ENCODE results near the gene HOXB13.

Gene HOXB13

DNA sequence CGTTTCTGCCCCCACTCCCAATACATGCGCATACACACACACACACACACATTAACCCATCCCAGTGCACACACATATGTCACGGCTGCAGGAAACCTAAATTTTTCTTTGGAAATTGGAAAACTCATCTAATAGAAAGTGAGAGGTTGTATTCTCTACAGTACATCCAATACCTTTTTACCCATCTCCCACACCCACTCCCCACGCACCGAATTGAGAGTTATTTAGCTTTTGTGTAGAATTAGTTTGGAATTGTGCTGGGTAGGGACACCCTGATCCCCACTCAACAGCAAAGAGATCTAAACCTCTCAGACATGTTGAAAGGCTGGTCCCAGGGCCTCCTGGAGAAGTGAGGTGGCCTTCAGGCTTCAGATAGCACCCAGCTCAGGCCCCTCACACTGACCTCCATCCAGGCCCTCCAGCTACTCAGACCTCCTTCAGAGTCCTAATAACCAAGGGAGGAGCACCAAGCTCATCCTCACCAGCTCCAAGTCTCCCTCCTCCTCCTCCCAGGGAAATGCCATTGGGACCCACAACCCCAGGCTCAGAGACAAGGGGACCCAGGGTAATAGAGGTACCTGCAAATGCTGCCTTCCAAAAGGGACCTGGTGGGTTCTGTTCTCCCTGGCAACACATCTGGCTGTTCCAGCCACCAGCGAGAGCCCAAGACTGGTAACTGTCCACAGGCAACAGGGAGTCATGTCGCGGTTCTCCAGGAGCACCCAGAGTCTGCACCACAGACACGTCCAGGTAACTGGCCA, 955 bp downstream of the HOXB13 start:
- H3K27ac ChIP-seq (ENCODE audit: low read depth, low read length) = no peak overlapping the region
- H3K4me1 ChIP-seq (ENCODE audit: control insufficient read depth in 5 of 5, insufficient read depth in 5 of 5, low read length in 5 of 5) = peaks cover 0 to 41% (median 31%) of the 10 kb centered on the region in 5 donors
- no peak overlapping the region for H3K4me3 ChIP-seq (ENCODE audit: low read depth in 1 of 5, low read length in 5 of 5)

DNA sequence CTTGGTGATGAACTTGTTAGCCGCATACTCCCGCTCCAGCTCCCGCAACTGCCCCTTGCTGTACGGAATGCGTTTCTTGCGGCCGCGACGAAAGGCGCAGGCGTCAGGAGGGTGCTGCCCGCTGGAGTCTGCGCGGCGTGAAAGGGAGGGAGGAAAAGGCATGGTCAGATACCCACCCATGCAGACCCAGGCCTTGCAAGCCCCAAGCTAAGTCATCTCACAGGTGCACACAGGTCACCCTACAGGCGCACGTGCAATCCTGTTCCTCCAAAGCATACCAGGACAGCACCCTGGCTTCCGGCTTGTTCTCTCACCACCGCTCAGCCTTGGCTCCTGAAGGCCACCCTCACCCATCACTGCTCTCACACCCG, 1.6 kb downstream of the HOXB13 start:
- H3K4me3 ChIP-seq (ENCODE audit: low read depth in 1 of 5, low read length in 5 of 5) = no peak overlapping the region
- H3K36me3 ChIP-seq (ENCODE audit: control insufficient read depth in 5 of 5, insufficient read depth in 5 of 5, low read length in 5 of 5) = no peaks in the 10 kb centered on the region
- no peak overlapping the region for H3K27ac ChIP-seq (ENCODE audit: low read depth, low read length)
- no peaks in the 10 kb centered on the region for H3K9me3 ChIP-seq (ENCODE audit: control insufficient read depth in 5 of 5, low read length in 5 of 5)
- H3K4me1 ChIP-seq (ENCODE audit: control insufficient read depth in 5 of 5, insufficient read depth in 5 of 5, low read length in 5 of 5) = peaks cover 0 to 45% (median 31%) of the 10 kb centered on the region in 5 donors
- no peak overlapping the region for H3K9ac ChIP-seq (ENCODE audit: low read length in 5 of 5)
- H3K27me3 ChIP-seq (ENCODE audit: control insufficient read depth in 5 of 5, insufficient read depth in 4 of 5, low read length in 5 of 5) = peaks cover 72 to 96% (median 88%) of the 10 kb centered on the region in 5 donors

More for the DNA sequence above, 955 bp downstream of the HOXB13 start:
- H3K9ac ChIP-seq (ENCODE audit: low read length in 5 of 5) = no peak overlapping the region
- H3K27me3 ChIP-seq (ENCODE audit: control insufficient read depth in 5 of 5, insufficient read depth in 4 of 5, low read length in 5 of 5) = peaks cover 72 to 96% (median 83%) of the 10 kb centered on the region in 5 donors
- H3K36me3 ChIP-seq (ENCODE audit: control insufficient read depth in 5 of 5, insufficient read depth in 5 of 5, low read length in 5 of 5) = no peaks in the 10 kb centered on the region
- no peaks in the 10 kb centered on the region for H3K9me3 ChIP-seq (ENCODE audit: control insufficient read depth in 5 of 5, low read length in 5 of 5)

DNA sequence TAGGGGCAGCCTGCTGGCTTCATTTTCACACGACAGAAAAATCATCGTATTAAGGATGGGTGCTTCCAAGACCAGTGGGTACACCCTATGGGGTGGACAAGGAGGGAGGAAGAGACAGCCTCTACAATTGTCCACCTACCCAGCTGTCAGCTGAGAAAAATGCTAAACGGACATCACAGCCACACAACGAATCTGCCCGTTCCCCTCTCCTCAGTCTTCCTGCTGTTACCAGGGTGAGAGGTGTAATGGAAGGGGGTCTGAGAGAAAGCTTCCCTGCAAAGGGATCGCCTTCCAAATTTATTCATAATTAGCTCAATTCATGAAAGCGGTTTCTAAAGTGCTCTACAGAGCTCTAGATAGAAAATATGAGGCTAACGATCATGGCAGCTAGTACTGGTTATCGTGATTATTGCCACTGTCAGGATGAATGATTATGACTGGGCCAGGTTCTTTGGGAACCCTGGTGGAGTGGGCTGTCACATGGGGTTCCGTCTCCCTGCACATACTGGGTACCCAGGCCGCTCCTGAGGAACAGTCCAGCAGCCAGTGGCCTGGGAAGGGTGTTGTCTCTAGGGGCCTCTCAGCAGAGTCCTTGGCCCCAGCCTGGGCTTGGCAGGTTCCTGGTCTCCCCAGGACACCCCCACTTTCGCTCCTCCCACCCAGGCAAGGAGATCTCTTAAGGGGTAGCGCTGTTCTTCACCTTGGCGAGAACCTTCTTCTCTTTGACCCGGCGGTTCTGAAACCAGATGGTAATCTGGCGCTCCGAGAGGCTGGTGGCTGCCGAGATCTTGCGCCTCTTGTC, 2.2 kb downstream of the HOXB13 start:
- Histone ChIP-seq H3K27me3 (ENCODE audit: control insufficient read depth in 5 of 5, insufficient read depth in 4 of 5, low read length in 5 of 5) (peaks cover 74 to 95% (median 84%) of the 10 kb centered on the region in 5 donors), H3K27ac (ENCODE audit: low read depth, low read length) (no peak overlapping the region), H3K36me3 (ENCODE audit: control insufficient read depth in 5 of 5, insufficient read depth in 5 of 5, low read length in 5 of 5) (no peaks in the 10 kb centered on the region), H3K9me3 (ENCODE audit: control insufficient read depth in 5 of 5, low read length in 5 of 5) (no peaks in the 10 kb centered on the region), H3K4me3 (ENCODE audit: low read depth in 1 of 5, low read length in 5 of 5) (no peak overlapping the region), H3K9ac (ENCODE audit: low read length in 5 of 5) (no peak overlapping the region), H3K4me1 (ENCODE audit: control insufficient read depth in 5 of 5, insufficient read depth in 5 of 5, low read length in 5 of 5) (peaks cover 0 to 45% (median 31%) of the 10 kb centered on the region in 5 donors)

DNA sequence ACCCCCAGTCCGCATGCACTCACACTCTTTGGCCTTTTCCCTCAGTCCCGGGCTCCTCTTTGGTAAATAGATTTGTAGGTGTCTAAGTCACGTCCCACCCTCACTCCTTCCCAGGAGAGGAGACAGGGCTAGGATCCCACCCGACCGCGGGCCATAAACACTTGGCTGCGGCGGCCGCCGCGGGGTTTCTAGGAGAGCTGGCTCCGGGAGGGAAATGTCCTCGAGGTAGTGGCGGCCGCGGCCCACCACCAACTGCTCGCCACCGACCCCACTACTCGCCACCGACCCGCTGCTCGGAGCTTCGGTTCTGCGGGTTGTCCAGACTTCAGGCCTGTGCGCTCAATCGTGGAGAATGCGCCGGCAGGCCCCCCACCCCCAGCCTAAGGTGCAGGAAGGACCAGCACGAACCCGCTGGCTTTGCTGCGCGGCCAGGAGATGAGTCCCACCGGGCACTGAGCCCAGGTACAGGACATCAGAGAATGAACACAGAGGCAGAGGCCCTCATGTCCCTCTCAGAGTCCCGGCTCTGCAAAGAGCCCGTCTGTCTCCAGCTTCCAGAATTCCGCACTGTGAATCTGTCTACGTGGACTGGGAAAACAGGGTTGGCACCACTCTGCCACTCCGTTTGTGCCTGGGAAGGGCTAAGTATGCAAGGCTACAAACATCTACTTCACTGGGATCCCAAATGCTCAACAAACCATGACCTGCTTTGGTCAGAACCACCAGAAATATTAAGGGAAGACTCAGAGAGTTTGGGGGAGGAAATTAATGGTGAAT, 3.1 kb downstream of the HOXB13 start:
- H3K4me3 ChIP-seq (ENCODE audit: low read depth in 1 of 5, low read length in 5 of 5) = no peak overlapping the region
- no peak overlapping the region for H3K27ac ChIP-seq (ENCODE audit: low read depth, low read length)
- peaks cover 0 to 45% (median 31%) of the 10 kb centered on the region in 5 donors for H3K4me1 ChIP-seq (ENCODE audit: control insufficient read depth in 5 of 5, insufficient read depth in 5 of 5, low read length in 5 of 5)
- H3K9ac ChIP-seq (ENCODE audit: low read length in 5 of 5) = no peak overlapping the region
- no peaks in the 10 kb centered on the region for H3K9me3 ChIP-seq (ENCODE audit: control insufficient read depth in 5 of 5, low read length in 5 of 5)
- no peaks in the 10 kb centered on the region for H3K36me3 ChIP-seq (ENCODE audit: control insufficient read depth in 5 of 5, insufficient read depth in 5 of 5, low read length in 5 of 5)
- peaks cover 76 to 99% (median 89%) of the 10 kb centered on the region in 5 donors for H3K27me3 ChIP-seq (ENCODE audit: control insufficient read depth in 5 of 5, insufficient read depth in 4 of 5, low read length in 5 of 5)

DNA sequence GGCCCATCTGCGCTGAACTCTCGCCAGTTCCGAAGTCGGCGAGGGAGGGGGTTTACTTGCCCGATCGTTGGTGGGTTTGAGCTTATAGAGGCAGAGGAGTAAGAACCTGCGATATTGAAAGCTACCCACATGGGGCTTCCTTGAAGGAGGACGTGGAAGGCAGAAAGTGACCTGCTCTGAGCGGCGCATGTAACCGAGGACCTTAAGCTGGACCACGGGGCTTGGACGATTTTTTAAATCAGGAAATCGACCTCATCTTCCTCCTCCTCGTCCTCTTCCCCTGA, 3.6 kb downstream of the HOXB13 start:
- peaks cover 78 to 99% (median 89%) of the 10 kb centered on the region in 5 donors for H3K27me3 ChIP-seq (ENCODE audit: control insufficient read depth in 5 of 5, insufficient read depth in 4 of 5, low read length in 5 of 5)
- no peak overlapping the region for H3K27ac ChIP-seq (ENCODE audit: low read depth, low read length)
- H3K36me3 ChIP-seq (ENCODE audit: control insufficient read depth in 5 of 5, insufficient read depth in 5 of 5, low read length in 5 of 5) = no peaks in the 10 kb centered on the region
- no peak overlapping the region for H3K4me3 ChIP-seq (ENCODE audit: low read depth in 1 of 5, low read length in 5 of 5)
- H3K9ac ChIP-seq (ENCODE audit: low read length in 5 of 5) = no peak overlapping the region
- H3K4me1 ChIP-seq (ENCODE audit: control insufficient read depth in 5 of 5, insufficient read depth in 5 of 5, low read length in 5 of 5) = peaks cover 0 to 45% (median 31%) of the 10 kb centered on the region in 5 donors
- no peaks in the 10 kb centered on the region for H3K9me3 ChIP-seq (ENCODE audit: control insufficient read depth in 5 of 5, low read length in 5 of 5)

DNA sequence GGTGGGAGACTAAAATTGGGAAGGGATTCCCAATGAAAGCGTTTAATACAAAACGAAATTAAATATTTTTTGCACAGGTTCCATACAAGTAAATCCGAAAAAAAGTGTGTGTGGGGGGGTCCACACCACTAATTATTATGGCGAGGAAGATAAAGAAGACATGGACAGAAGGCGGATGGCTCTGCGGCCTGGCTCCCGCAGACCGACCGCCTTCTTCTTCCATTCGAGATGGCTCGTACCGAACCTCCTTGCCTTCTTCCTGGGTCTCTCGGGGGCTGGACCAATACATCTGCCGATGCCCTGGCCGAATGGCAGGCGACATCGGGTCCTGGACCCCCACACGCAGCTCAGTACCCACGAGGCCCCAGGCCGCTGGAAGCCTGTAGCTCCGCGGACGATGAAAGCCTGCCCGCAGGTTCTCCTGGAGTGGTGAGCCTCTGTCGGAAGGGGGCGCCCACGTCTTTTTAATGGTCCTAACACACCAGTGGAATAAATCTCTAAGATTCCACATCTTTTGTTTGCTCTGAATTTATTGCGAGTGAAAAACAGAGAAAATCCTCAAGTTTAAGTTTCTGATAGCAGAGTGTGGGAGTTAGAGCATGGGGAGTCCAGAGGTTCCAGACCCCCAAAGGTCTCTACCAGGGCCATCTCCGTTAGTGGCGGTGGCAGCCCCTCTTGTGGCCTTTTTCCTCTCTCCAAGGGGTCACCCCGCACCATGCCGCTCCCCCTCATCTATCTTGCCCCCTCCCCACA, 4.1 kb downstream of the HOXB13 start:
- no peak overlapping the region for H3K4me3 ChIP-seq (ENCODE audit: low read depth in 1 of 5, low read length in 5 of 5)
- H3K36me3 ChIP-seq (ENCODE audit: control insufficient read depth in 5 of 5, insufficient read depth in 5 of 5, low read length in 5 of 5) = no peaks in the 10 kb centered on the region
- H3K9me3 ChIP-seq (ENCODE audit: control insufficient read depth in 5 of 5, low read length in 5 of 5) = no peaks in the 10 kb centered on the region
- H3K27me3 ChIP-seq (ENCODE audit: control insufficient read depth in 5 of 5, insufficient read depth in 4 of 5, low read length in 5 of 5) = peaks cover 78 to 99% (median 89%) of the 10 kb centered on the region in 5 donors
- H3K9ac ChIP-seq (ENCODE audit: low read length in 5 of 5) = no peak overlapping the region
- H3K27ac ChIP-seq (ENCODE audit: low read depth, low read length) = no peak overlapping the region
- peaks cover 0 to 48% (median 32%) of the 10 kb centered on the region in 5 donors for H3K4me1 ChIP-seq (ENCODE audit: control insufficient read depth in 5 of 5, insufficient read depth in 5 of 5, low read length in 5 of 5)

DNA sequence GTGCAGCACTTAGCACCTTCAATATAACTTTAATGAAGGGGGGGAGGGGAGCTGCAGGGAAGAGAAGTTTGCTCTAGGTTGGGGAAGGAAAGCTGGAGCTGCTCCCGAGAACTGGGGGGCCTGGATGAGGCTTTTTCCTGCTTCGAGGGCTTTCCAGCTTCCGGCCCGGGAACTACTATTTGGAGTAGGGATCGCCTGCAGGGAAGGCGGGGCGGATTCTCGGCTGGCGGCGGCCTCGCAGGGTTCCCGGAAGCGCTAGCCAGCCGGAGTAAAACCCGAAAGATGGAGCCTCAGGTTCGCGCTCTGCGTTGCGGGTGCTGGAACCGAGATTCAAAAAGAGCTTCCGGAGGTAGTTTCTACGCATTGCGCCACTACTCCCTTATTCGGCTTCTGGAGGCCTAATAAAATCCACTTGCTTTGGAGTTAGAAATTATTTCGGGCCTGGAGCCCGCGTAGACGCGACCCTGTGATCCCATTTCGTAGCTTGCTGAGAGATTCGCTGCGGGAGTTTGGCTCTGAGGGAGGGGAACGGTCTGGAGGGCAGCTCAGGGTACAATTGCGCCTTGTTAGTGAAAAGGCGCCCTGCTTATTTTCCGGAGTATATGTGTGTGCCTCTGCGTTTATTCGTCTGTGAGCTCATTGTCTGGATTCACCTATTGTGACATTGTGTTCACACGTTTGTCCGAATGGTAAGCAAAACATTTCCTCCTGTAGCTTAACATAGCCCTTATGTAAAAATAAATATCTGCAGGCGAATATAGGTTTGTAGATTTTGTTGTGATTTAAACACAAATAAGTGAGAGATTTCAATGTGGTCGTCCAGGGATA, 4.9 kb downstream of the HOXB13 start:
- peaks cover 86 to 100% (median 91%) of the 10 kb centered on the region in 5 donors for H3K27me3 ChIP-seq (ENCODE audit: control insufficient read depth in 5 of 5, insufficient read depth in 4 of 5, low read length in 5 of 5)
- no peaks in the 10 kb centered on the region for H3K9me3 ChIP-seq (ENCODE audit: control insufficient read depth in 5 of 5, low read length in 5 of 5)
- H3K36me3 ChIP-seq (ENCODE audit: control insufficient read depth in 5 of 5, insufficient read depth in 5 of 5, low read length in 5 of 5) = no peaks in the 10 kb centered on the region
- H3K27ac ChIP-seq (ENCODE audit: low read depth, low read length) = no peak overlapping the region
- no peak overlapping the region for H3K9ac ChIP-seq (ENCODE audit: low read length in 5 of 5)
- H3K4me1 ChIP-seq (ENCODE audit: control insufficient read depth in 5 of 5, insufficient read depth in 5 of 5, low read length in 5 of 5) = peaks cover 0 to 49% (median 33%) of the 10 kb centered on the region in 5 donors
- no peak overlapping the region for H3K4me3 ChIP-seq (ENCODE audit: low read depth in 1 of 5, low read length in 5 of 5)

DNA sequence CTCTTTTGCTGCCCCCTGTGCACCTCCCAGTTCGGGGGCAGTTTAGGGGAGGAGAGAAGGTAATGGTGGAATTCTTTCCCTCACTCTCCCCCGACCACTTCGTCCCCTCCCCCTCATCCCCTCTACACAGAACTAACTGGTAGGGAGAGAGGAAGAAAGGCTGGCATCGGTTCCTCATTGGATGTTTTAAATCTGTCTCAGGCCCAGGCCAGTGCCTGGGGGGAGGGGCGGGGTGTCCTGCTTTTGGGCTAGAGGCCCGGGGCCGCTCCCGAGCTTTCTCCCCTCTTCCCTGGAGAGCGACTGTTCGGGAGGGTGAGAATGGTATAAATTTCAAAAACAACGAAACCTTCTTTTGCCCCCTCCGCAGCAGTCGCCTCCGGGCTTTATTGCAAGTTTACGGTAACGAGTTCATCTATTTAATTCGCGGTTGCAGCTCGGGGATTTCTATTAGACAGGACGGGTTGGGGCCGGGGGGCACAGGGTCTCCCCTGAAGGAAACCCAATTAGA, 5.6 kb downstream of the HOXB13 start, which contains the start of gene PRAC2:
PRAC2 (plus strand) TSS at position 271 of the 508 bp plus-strand sequence. CDS start 1,226 bp downstream, outside the sequence.
- no peaks in the 10 kb centered on the region for H3K9me3 ChIP-seq (ENCODE audit: control insufficient read depth in 5 of 5, low read length in 5 of 5)

More for the DNA sequence above, 5.6 kb downstream of the HOXB13 start, which contains the start of gene PRAC2:
- Histone ChIP-seq H3K4me1 (ENCODE audit: control insufficient read depth in 5 of 5, insufficient read depth in 5 of 5, low read length in 5 of 5) (peaks cover 0 to 46% (median 30%) of the 10 kb centered on the region in 5 donors), H3K27ac (ENCODE audit: low read depth, low read length) (no peak within 1 kb of the TSS), H3K27me3 (ENCODE audit: control insufficient read depth in 5 of 5, insufficient read depth in 4 of 5, low read length in 5 of 5) (peaks cover 86 to 99% (median 90%) of the 10 kb centered on the region in 5 donors), H3K9ac (ENCODE audit: low read length in 5 of 5) (no peak within 1 kb of the TSS), H3K4me3 (ENCODE audit: low read depth in 1 of 5, low read length in 5 of 5) (no peak within 1 kb of the TSS), H3K36me3 (ENCODE audit: control insufficient read depth in 5 of 5, insufficient read depth in 5 of 5, low read length in 5 of 5) (no peaks in the 10 kb centered on the region)
